Trophoblast cell (in vitro differentiated cells and primary cell): Measurements from ENCODE around the gene DEPP1.

ENCODE experiments used
- DNase-seq, 2 donors: peaks; one replicate each; pipeline ENCODE4 v3.0.0-alpha.2; 2016
- H2AFZ ChIP-seq: 2 replicates; pipeline ENCODE4 v1.6.1; 2013; ENCODE audit warnings: low read length, moderate library complexity, mild to moderate bottlenecking; ENCODE audit not compliant: insufficient read depth, poor library complexity
- H2AK5ac ChIP-seq: 2 replicates; pipeline ENCODE4 v1.6.1; 2013; ENCODE audit warnings: mild to moderate bottlenecking, low read length
- H2BK120ac ChIP-seq: 2 replicates; pipeline ENCODE4 v1.6.1; 2013; ENCODE audit warnings: low read length, mild to moderate bottlenecking, moderate library complexity; ENCODE audit not compliant: insufficient read depth, poor library complexity
- H2BK12ac ChIP-seq: 2 replicates; pipeline ENCODE4 v1.6.1; 2013; ENCODE audit warnings: mild to moderate bottlenecking, low read length, moderate library complexity
- H2BK5ac ChIP-seq: 2 replicates; pipeline ENCODE4 v1.6.1; 2013; ENCODE audit warnings: low read length, low read depth, moderate library complexity, mild to moderate bottlenecking; ENCODE audit not compliant: poor library complexity
- H3K14ac ChIP-seq: 2 replicates; pipeline ENCODE4 v1.6.1; 2013; ENCODE audit warnings: mild to moderate bottlenecking, low read length
- H3K18ac ChIP-seq: 2 replicates; pipeline ENCODE4 v1.6.1; 2013; ENCODE audit warnings: mild to moderate bottlenecking, low read length
- H3K23ac ChIP-seq: 2 replicates; pipeline ENCODE4 v1.6.1; 2013; ENCODE audit warnings: low read length
- H3K27ac ChIP-seq: 2 replicates; pipeline ENCODE4 v1.5.1; 2013; ENCODE audit warnings: low read depth, mild to moderate bottlenecking, inconsistent platforms, low read length, moderate library complexity
- H3K27me3 ChIP-seq: 2 replicates; pipeline ENCODE4 v1.6.1; 2013; ENCODE audit warnings: inconsistent platforms, mild to moderate bottlenecking, low read length, moderate library complexity; ENCODE audit not compliant: insufficient read depth
- H3K36me3 ChIP-seq, 2 experiments: 1 replicate in 1 of 2; 2 replicates in 1 of 2; pipeline ENCODE4 v1.6.1; 2013; ENCODE audit warnings: low read length in 2 of 2, mild to moderate bottlenecking in 2 of 2, moderate library complexity in 1 of 2; ENCODE audit not compliant: insufficient read depth in 2 of 2, control insufficient read depth in 1 of 2
- H3K4ac ChIP-seq: 2 replicates; pipeline ENCODE4 v1.6.1; 2013; ENCODE audit warnings: low read depth, mild to moderate bottlenecking, low read length, moderate library complexity
- H3K4me1 ChIP-seq, 2 experiments: 1 replicate in 1 of 2; 2 replicates in 1 of 2; pipeline ENCODE4 v1.6.1; 2013; ENCODE audit warnings: low read length in 2 of 2, mild to moderate bottlenecking in 2 of 2, moderate library complexity in 1 of 2; ENCODE audit not compliant: insufficient read depth in 2 of 2, control insufficient read depth in 1 of 2
- H3K4me2 ChIP-seq: 2 replicates; pipeline ENCODE4 v1.6.1; 2013; ENCODE audit warnings: inconsistent platforms, mild to moderate bottlenecking, low read length, moderate library complexity
- H3K4me3 ChIP-seq: 2 replicates; pipeline ENCODE4 v1.5.1; 2013; ENCODE audit warnings: mild to moderate bottlenecking, low read depth, low read length, inconsistent platforms
- H3K79me1 ChIP-seq: one replicate; pipeline ENCODE4 v1.6.1; 2013; ENCODE audit warnings: low read length
- H3K79me2 ChIP-seq: 2 replicates; pipeline ENCODE4 v1.6.1; 2013; ENCODE audit warnings: low read length, mild to moderate bottlenecking; ENCODE audit not compliant: control insufficient read depth, insufficient read depth, poor library complexity
- H3K9ac ChIP-seq: 2 replicates; pipeline ENCODE4 v1.6.1; 2013; ENCODE audit warnings: mild to moderate bottlenecking, low read length
- H3K9me3 ChIP-seq: 2 replicates; pipeline ENCODE4 v1.6.1; 2013; ENCODE audit warnings: low read depth, mild to moderate bottlenecking, control low read depth, inconsistent platforms, low read length; ENCODE audit not compliant: insufficient read depth
- H4K12ac ChIP-seq: 2 replicates; pipeline ENCODE4 v1.6.1; 2013; ENCODE audit warnings: low read depth, mild to moderate bottlenecking, low read length, moderate library complexity
- H4K8ac ChIP-seq: 2 replicates; pipeline ENCODE4 v1.6.1; 2013; ENCODE audit warnings: low read depth, mild to moderate bottlenecking, low read length, moderate library complexity
- H4K91ac ChIP-seq: one replicate; pipeline ENCODE4 v1.6.1; 2013; ENCODE audit warnings: low read depth, mild to moderate bottlenecking, low read length, moderate library complexity
- WGBS: extraction: QIAGEN DNeasy Blood & Tissue Kit; methylation state at CpG from one replicate; pipeline ENCODE4 v1.1.7; 2013; ENCODE audit warnings: missing lambda C conversion rate; ENCODE audit not compliant: insufficient read length, insufficient coverage; ENCODE audit errors: extremely low coverage; 5-methylcytosine and 5-hydroxymethylcytosine counted together

Gene DEPP1

DNA sequence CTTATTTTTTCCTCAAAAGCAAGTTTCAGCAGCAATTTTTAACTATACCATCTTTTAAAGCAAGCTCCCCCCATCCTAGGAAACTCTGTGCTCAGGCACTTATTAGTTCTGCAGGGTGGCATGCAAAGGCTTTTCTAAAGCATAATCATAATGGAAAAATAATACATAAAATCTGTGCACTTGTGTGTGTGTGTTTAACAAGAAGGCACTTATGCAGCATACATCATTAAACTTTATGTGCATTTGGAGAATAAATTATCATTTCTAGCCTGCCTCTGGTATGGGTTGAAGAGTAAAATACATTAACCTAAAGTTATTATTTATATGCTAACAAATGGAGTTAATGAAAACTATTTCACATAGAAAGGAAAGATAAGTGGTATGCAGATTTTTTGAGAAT is 24.6 kb downstream of the DEPP1 start:
- Histone ChIP-seq H3K14ac (no peak overlapping the region), H4K8ac (no peak overlapping the region), H2AK5ac (no peak overlapping the region), H3K27ac (no peak overlapping the region), H3K79me2 (peaks cover 1% of the 10 kb centered on the region), H3K9ac (no peak overlapping the region), H3K23ac (no peak overlapping the region), H2BK120ac (no peak overlapping the region), H4K12ac (no peak overlapping the region), H3K9me3 (no peaks in the 10 kb centered on the region), H3K4me3 (no peak overlapping the region), H3K4me2 (no peak overlapping the region), H2BK5ac (no peak overlapping the region), H2BK12ac (no peak overlapping the region), H3K18ac (no peak overlapping the region), H4K91ac (no peak overlapping the region), H3K4me1 (peaks cover 10 to 38% of the 10 kb centered on the region in 2 experiments), H2AFZ (no peak overlapping the region), H3K27me3 (no peaks in the 10 kb centered on the region), H3K36me3 (peaks cover 0 to 3% of the 10 kb centered on the region in 2 experiments), H3K4ac (no peak overlapping the region), H3K79me1 (peaks cover 16% of the 10 kb centered on the region)
- DNase-seq = no peak

DNA sequence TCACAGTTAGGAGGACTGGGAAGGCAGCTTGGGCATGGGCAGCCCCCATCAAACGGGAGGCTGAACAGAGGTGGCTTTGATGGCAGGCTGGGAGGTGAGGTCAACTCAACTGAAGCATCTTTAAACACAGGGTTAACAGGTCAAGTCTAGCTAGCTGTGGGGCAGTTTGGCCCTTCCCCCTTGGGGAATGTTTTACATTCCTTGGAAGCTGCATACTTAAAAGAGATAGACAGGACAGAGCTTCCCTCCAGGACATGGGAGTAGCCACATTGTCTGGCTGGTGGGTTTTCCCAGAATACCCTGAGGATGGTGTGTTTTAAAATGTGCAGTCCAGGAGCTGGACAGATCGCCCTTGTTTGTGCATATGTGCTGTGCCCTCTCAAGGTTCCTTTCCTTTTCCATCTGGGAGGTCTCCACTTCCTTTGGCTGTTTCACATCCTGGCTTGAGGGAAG is 25.8 kb downstream of the DEPP1 start:
- no peak overlapping the region for H3K9ac ChIP-seq
- H3K27ac ChIP-seq = peak overlapping the region; percentile 95
- peak overlapping the region; percentile 61 for H2BK5ac ChIP-seq
- no peak overlapping the region for H2AFZ ChIP-seq
- H3K4me1 ChIP-seq = peaks cover 13 to 34% of the 10 kb centered on the region in 2 experiments
- H4K12ac ChIP-seq = no peak overlapping the region
- H3K23ac ChIP-seq = no peak overlapping the region
- peaks cover 16% of the 10 kb centered on the region for H3K79me1 ChIP-seq
- H3K79me2 ChIP-seq = no peaks in the 10 kb centered on the region
- peak overlapping the region; percentile 15 for H2BK12ac ChIP-seq
- peak overlapping the region; percentile 7 for H4K91ac ChIP-seq
- H2AK5ac ChIP-seq = no peak overlapping the region
- H3K4me3 ChIP-seq = no peak overlapping the region
- no peaks in the 10 kb centered on the region for H3K27me3 ChIP-seq
- H3K4ac ChIP-seq = no peak overlapping the region
- H3K9me3 ChIP-seq = no peaks in the 10 kb centered on the region
- DNase-seq = peak; percentile 61 to 73
- peaks cover 0 to 3% of the 10 kb centered on the region in 2 experiments for H3K36me3 ChIP-seq
- no peak overlapping the region for H3K14ac ChIP-seq
- H3K18ac ChIP-seq = no peak overlapping the region
- peak overlapping the region; percentile 41 for H3K4me2 ChIP-seq
- H4K8ac ChIP-seq = no peak overlapping the region
- H2BK120ac ChIP-seq = no peak overlapping the region
- no CpG with 5 or more reads among the region's 2 CpGs for WGBS

DNA sequence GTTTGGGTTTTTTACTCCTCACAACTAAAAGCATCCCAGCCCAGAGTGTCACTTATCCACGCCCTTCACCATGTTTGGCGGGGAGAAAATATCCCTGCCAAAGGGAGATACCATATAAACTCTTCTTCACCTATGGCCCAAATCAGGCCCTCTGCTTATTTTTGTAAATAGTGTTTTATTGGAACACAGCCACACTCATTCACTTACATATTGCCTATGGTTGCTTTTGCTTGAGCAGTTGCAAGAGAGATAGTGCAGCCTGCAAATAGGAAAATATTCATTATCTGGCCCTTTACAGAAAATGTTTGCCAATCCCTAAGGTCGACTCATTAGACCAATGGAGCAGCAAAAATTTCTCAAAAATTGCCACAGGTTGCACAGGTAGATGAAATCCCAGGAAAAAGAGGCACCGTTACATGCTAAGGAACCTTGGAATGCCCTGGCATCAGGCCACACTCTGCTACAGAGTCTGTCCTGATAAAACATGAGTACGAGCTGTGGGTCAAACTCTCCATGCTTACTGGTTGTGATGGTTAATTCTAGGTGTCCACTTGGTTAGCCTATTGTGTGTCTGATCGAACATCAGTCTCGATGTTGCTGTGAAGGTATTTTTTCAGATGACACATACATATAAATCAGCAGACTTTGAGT is 26.9 kb downstream of the DEPP1 start:
- Histone ChIP-seq H3K23ac (no peak overlapping the region), H3K4ac (no peak overlapping the region), H3K9ac (no peak overlapping the region), H4K12ac (no peak overlapping the region), H3K4me2 (no peak overlapping the region), H2BK120ac (no peak overlapping the region), H3K79me1 (peaks cover 16% of the 10 kb centered on the region), H4K8ac (no peak overlapping the region), H3K27me3 (no peaks in the 10 kb centered on the region), H3K36me3 (peaks cover 0 to 3% of the 10 kb centered on the region in 2 experiments), H3K4me1 (peaks cover 16 to 37% of the 10 kb centered on the region in 2 experiments), H2AFZ (no peak overlapping the region), H3K14ac (no peak overlapping the region), H2BK12ac (no peak overlapping the region), H3K4me3 (no peak overlapping the region), H2BK5ac (no peak overlapping the region), H2AK5ac (no peak overlapping the region), H3K27ac (no peak overlapping the region), H3K18ac (peak overlapping the region; percentile 32), H4K91ac (peak overlapping the region; percentile 36), H3K79me2 (no peaks in the 10 kb centered on the region), H3K9me3 (no peaks in the 10 kb centered on the region)
- no CpG with 5 or more reads among the region's 7 CpGs for WGBS
- DNase-seq = no peak

DNA sequence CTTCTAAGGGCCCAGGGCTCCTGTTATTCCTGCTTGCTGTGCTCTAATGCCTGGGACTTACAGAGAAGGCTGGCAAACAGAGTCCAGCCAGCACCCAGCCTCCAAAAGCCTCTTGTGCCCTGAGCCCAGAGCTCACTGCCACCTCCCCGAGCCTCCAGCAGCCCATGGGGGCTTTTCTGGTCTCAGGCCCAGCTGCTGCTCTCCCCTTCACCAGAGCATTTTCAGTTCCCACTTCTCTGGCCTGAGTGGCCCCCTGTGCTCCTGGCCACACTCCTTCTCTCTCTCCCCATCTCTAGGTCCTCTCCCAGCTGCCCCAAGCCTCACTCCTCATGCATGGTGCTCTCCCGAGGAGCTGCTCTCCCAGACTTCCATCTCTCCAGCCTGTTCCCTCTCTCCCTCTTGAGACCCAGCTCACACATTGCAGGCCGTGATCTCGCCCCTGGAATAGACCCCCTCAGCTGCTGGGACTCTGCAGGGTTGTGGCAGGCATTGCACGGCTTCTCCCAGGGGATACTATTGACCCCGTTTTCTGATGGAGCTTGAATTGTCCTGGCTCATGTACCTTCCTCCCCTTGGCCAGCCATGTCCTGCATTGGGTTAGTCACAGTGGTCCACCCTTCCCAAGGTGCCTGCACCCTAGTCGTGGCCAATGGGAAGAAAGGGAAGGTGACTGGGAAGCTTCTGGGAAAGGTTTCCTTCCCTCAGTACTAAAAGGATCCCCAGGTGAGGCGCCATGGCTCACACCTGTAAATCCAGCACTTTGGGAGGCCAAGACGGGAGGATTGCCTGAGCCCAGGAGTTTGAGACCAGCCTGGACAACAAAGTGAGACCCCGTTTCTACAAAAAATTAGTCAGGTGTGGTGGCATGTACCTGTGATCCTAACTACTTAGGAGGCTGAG is 28.0 kb downstream of the DEPP1 start:
- no peak overlapping the region for H4K8ac ChIP-seq
- H2AK5ac ChIP-seq = no peak overlapping the region
- H2BK120ac ChIP-seq = peak overlapping the region; percentile 40
- H3K18ac ChIP-seq = peak overlapping the region; percentile 1
- H3K36me3 ChIP-seq = no peaks in the 10 kb centered on the region
- no peaks in the 10 kb centered on the region for H3K79me2 ChIP-seq
- peak overlapping the region; percentile 50 for H4K91ac ChIP-seq
- H3K27ac ChIP-seq = no peak overlapping the region
- peaks cover 18 to 34% of the 10 kb centered on the region in 2 experiments for H3K4me1 ChIP-seq
- H3K27me3 ChIP-seq = no peaks in the 10 kb centered on the region
- peak overlapping the region; percentile 22 for H3K14ac ChIP-seq
- H3K4me2 ChIP-seq = no peak overlapping the region
- H3K9ac ChIP-seq = no peak overlapping the region
- no peak overlapping the region for H3K23ac ChIP-seq
- no peak overlapping the region for H3K4me3 ChIP-seq
- H3K9me3 ChIP-seq = no peaks in the 10 kb centered on the region
- no peak overlapping the region for H4K12ac ChIP-seq
- H2BK5ac ChIP-seq = peak overlapping the region; percentile 7
- no peak overlapping the region for H2AFZ ChIP-seq
- WGBS = no CpG with 5 or more reads among the region's 10 CpGs
- peaks cover 16% of the 10 kb centered on the region for H3K79me1 ChIP-seq
- no peak for DNase-seq
- H3K4ac ChIP-seq = no peak overlapping the region
- H2BK12ac ChIP-seq = peak overlapping the region; percentile 63
